Liver (tissue), 9 donors: Measurements from ENCODE around the gene DENND2D. TPM values are rescaled to one million over a fixed set of nuclear protein-coding genes. Genes with fewer than 3 reads are reported as not detected.

Experiments used
- DNase-seq: peaks from one replicate; pipeline ENCODE4 v3.0.0-alpha.2; 2017; ENCODE audit warnings: low spot score
- H3K27ac ChIP-seq, 2 donors: one replicate each; pipeline ENCODE4 v1.7.0; 2013; ENCODE audit warnings: inconsistent platforms in 2 of 2, low read length in 2 of 2, control low read depth in 1 of 2, low read depth in 1 of 2, mild to moderate bottlenecking in 1 of 2
- H3K27me3 ChIP-seq, 4 donors: one replicate each; pipeline versions ENCODE4 v1.6.1 to v1.7.0; 2013; ENCODE audit warnings: low read length in 3 of 4, inconsistent platforms in 1 of 4, mild to moderate bottlenecking in 1 of 4, moderate library complexity in 1 of 4; ENCODE audit not compliant: control insufficient read depth in 4 of 4, insufficient read depth in 4 of 4
- H3K36me3 ChIP-seq, 4 donors: one replicate each; pipeline versions ENCODE4 v1.6.1 to v1.7.0; 2013; ENCODE audit warnings: low read length in 3 of 4, mild to moderate bottlenecking in 3 of 4, low read depth in 1 of 4, moderate library complexity in 1 of 4; ENCODE audit not compliant: control insufficient read depth in 4 of 4, insufficient read depth in 3 of 4
- H3K4me1 ChIP-seq, 4 donors: one replicate each; pipeline versions ENCODE4 v1.6.1 to v1.7.0; 2013; ENCODE audit warnings: low read length in 3 of 4, mild to moderate bottlenecking in 3 of 4, moderate library complexity in 1 of 4; ENCODE audit not compliant: control insufficient read depth in 4 of 4, insufficient read depth in 4 of 4
- H3K4me3 ChIP-seq, 3 donors: one replicate each; pipeline versions ENCODE4 v1.6.1 to v1.7.0; 2013; ENCODE audit warnings: low read length in 3 of 3, control low read depth in 1 of 3, low read depth in 1 of 3, mild to moderate bottlenecking in 1 of 3
- H3K9ac ChIP-seq, 2 donors: one replicate each; pipeline ENCODE4 v1.7.0; 2013; ENCODE audit warnings: low read length in 2 of 2, mild to moderate bottlenecking in 2 of 2, moderate library complexity in 2 of 2, control low read depth in 1 of 2, low read depth in 1 of 2
- H3K9me3 ChIP-seq, 4 donors: one replicate each; pipeline versions ENCODE4 v1.6.1 to v1.7.0; 2013; ENCODE audit warnings: low read length in 3 of 4; ENCODE audit not compliant: control insufficient read depth in 4 of 4
- ATF3 ChIP-seq: IDR thresholded peaks from 2 replicates; pipeline ENCODE4 v1.6.1; 2016; ENCODE audit warnings: antibody characterized with exemption
- EGR1 ChIP-seq, 2 donors: IDR thresholded peaks; 2 replicates each; pipeline ENCODE4 v1.6.1; 2016 to 2018; ENCODE audit warnings: antibody characterized with exemption in 2 of 2, low read depth in 2 of 2
- FOXA1 ChIP-seq: IDR thresholded peaks from 2 replicates; pipeline ENCODE4 v1.6.1; 2016; ENCODE audit warnings: antibody characterized with exemption
- FOXA2 ChIP-seq: IDR thresholded peaks from 2 replicates; pipeline ENCODE4 v1.6.1; 2016; ENCODE audit warnings: antibody characterized with exemption
- GABPA ChIP-seq, 2 donors: IDR thresholded peaks in 1 of 2; conservative IDR thresholded peaks in 1 of 2; 2 replicates each; pipeline ENCODE4 v1.6.1; 2016; ENCODE audit warnings: antibody characterized with exemption in 2 of 2, mild to moderate bottlenecking in 1 of 2, moderate library complexity in 1 of 2
- HNF4A ChIP-seq, 2 donors: conservative IDR thresholded peaks; 2 replicates each; pipeline ENCODE4 v1.6.1; 2016; ENCODE audit warnings: antibody characterized with exemption in 2 of 2, mild to moderate bottlenecking in 2 of 2
- HNF4G ChIP-seq: IDR thresholded peaks from 2 replicates; pipeline ENCODE4 v1.6.1; 2016; ENCODE audit warnings: antibody characterized with exemption
- JUND ChIP-seq, 2 donors: IDR thresholded peaks; 2 replicates each; pipeline ENCODE4 v1.6.1; 2016; ENCODE audit warnings: antibody characterized with exemption in 2 of 2
- NR2F2 ChIP-seq: IDR thresholded peaks from 2 replicates; pipeline ENCODE4 v1.6.1; 2016; ENCODE audit warnings: antibody characterized with exemption
- RXRA ChIP-seq, 2 donors: IDR thresholded peaks; 2 replicates each; pipeline ENCODE4 v1.6.1; 2017 to 2018; ENCODE audit warnings: antibody characterized with exemption in 2 of 2, mild to moderate bottlenecking in 1 of 2
- SP1 ChIP-seq: IDR thresholded peaks from 2 replicates; pipeline ENCODE4 v1.6.1; 2018; ENCODE audit warnings: antibody characterized with exemption, mild to moderate bottlenecking
- TAF1 ChIP-seq: conservative IDR thresholded peaks from 2 replicates; pipeline ENCODE4 v1.6.1; 2016; ENCODE audit warnings: antibody characterized with exemption, mild to moderate bottlenecking
- YY1 ChIP-seq: IDR thresholded peaks from 2 replicates; pipeline ENCODE4 v1.6.1; 2016; ENCODE audit warnings: antibody characterized with exemption, mild to moderate bottlenecking
- ZBTB33 ChIP-seq: IDR thresholded peaks from 2 replicates; pipeline ENCODE4 v1.6.1; 2016; ENCODE audit warnings: antibody characterized with exemption
- WGBS: extraction: QIAGEN DNeasy Blood & Tissue Kit; methylation state at CpG from one replicate; pipeline ENCODE4 v1.1.7; 2013; 5-methylcytosine and 5-hydroxymethylcytosine counted together
- polyA plus RNA-seq, 2 donors: library from polyadenylated mRNA; stranded (reverse) in 1 of 2; unstranded in 1 of 2; fragments of 200-250 nt in 1 of 2; fragments of >200 nt in 1 of 2; fragmentation: Nextera tagmentation in 1 of 2; extraction: Ambion mirVana in 1 of 2; gene quantifications; one replicate each; pipeline versions ENCODE4 v1.2.1 to v1.2.3, GENCODE V29; 2013 to 2015
- total RNA-seq, 2 donors: library from RNA; depleted of rRNA; stranded (reverse); fragments of >200 nt; gene quantifications; one replicate each; pipeline ENCODE4 v1.2.3, GENCODE V29; 2014
- TF ChIP-seq, protein P1 (sequence below): fragments of 150-350 bp; IDR thresholded peaks from 2 replicates; pipeline ENCODE4 v1.5.1; 2017; ENCODE audit warnings: improper control_type of control experiment, low read depth, low read length; ENCODE audit not compliant: missing input control
- TF ChIP-seq, protein P2 (sequence below): IDR thresholded peaks from 2 replicates; pipeline ENCODE4 v1.6.1; 2016; ENCODE audit warnings: antibody characterized with exemption
- TF ChIP-seq, protein P3 (sequence below): IDR thresholded peaks from 2 replicates; pipeline ENCODE4 v1.6.1; 2016; ENCODE audit warnings: antibody characterized with exemption, mild to moderate bottlenecking
- donor health status: healthy.
- donor health status: healthy.
- donor health status: healthy.
- donor health status: healthy.
- donor health status: healthy.

DENND2D gene
- total and polyA plus RNA-seq, 4 donors: 8.8 to 20.7 (median 12.8) TPM

GRCh38 chr1:111151838-111152237 is 48.6 kb downstream of the DENND2D start:
- peaks cover 0 to 11% (median 9%) of the 10 kb centered on the region in 4 donors for H3K4me1 ChIP-seq
- TF ChIP-seq HNF4G: no peak
- TF ChIP-seq ATF3: no peak
- TF ChIP-seq, protein P1, sequence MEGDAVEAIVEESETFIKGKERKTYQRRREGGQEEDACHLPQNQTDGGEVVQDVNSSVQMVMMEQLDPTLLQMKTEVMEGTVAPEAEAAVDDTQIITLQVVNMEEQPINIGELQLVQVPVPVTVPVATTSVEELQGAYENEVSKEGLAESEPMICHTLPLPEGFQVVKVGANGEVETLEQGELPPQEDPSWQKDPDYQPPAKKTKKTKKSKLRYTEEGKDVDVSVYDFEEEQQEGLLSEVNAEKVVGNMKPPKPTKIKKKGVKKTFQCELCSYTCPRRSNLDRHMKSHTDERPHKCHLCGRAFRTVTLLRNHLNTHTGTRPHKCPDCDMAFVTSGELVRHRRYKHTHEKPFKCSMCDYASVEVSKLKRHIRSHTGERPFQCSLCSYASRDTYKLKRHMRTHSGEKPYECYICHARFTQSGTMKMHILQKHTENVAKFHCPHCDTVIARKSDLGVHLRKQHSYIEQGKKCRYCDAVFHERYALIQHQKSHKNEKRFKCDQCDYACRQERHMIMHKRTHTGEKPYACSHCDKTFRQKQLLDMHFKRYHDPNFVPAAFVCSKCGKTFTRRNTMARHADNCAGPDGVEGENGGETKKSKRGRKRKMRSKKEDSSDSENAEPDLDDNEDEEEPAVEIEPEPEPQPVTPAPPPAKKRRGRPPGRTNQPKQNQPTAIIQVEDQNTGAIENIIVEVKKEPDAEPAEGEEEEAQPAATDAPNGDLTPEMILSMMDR: no peak
- TF ChIP-seq FOXA1: no peak
- no peak for TF ChIP-seq EGR1 (IDR thresholded peaks at IDR 0.05; ENCODE audit: low read depth in 2 of 2)
- no peak for TF ChIP-seq SP1
- no peak for TF ChIP-seq ZBTB33
- TF ChIP-seq, protein P2, sequence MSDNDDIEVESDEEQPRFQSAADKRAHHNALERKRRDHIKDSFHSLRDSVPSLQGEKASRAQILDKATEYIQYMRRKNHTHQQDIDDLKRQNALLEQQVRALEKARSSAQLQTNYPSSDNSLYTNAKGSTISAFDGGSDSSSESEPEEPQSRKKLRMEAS: no peak
- TF ChIP-seq JUND (IDR thresholded peaks at IDR 0.05): no peak
- TF ChIP-seq NR2F2: no peak
- TF ChIP-seq GABPA (IDR thresholded peaks at IDR 0.05 in 1 of 2, conservative IDR thresholded peaks at IDR 0.05 in 1 of 2): no peak
- no peak for TF ChIP-seq TAF1
- no peak for TF ChIP-seq YY1
- TF ChIP-seq, protein P3, sequence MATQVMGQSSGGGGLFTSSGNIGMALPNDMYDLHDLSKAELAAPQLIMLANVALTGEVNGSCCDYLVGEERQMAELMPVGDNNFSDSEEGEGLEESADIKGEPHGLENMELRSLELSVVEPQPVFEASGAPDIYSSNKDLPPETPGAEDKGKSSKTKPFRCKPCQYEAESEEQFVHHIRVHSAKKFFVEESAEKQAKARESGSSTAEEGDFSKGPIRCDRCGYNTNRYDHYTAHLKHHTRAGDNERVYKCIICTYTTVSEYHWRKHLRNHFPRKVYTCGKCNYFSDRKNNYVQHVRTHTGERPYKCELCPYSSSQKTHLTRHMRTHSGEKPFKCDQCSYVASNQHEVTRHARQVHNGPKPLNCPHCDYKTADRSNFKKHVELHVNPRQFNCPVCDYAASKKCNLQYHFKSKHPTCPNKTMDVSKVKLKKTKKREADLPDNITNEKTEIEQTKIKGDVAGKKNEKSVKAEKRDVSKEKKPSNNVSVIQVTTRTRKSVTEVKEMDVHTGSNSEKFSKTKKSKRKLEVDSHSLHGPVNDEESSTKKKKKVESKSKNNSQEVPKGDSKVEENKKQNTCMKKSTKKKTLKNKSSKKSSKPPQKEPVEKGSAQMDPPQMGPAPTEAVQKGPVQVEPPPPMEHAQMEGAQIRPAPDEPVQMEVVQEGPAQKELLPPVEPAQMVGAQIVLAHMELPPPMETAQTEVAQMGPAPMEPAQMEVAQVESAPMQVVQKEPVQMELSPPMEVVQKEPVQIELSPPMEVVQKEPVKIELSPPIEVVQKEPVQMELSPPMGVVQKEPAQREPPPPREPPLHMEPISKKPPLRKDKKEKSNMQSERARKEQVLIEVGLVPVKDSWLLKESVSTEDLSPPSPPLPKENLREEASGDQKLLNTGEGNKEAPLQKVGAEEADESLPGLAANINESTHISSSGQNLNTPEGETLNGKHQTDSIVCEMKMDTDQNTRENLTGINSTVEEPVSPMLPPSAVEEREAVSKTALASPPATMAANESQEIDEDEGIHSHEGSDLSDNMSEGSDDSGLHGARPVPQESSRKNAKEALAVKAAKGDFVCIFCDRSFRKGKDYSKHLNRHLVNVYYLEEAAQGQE: no peak
- TF ChIP-seq RXRA (IDR thresholded peaks at IDR 0.05): no peak
- no peak for TF ChIP-seq FOXA2
- TF ChIP-seq HNF4A (conservative IDR thresholded peaks at IDR 0.05): no peak
- DNase-seq: no peak
- H3K27ac ChIP-seq: no peak overlapping the region
- no peaks in the 10 kb centered on the region for H3K9me3 ChIP-seq
- no peak overlapping the region for H3K9ac ChIP-seq
- peaks cover 5 to 36% (median 20%) of the 10 kb centered on the region in 4 donors for H3K36me3 ChIP-seq
- no peak overlapping the region for H3K4me3 ChIP-seq
- WGBS: 65% methylated on average over 3 of the region's 3 CpGs
- H3K27me3 ChIP-seq: no peaks in the 10 kb centered on the region
